Right lobe of liver (tissue), 6 donors: ENCODE measurements around the gene ZMIZ2. TPM values are rescaled to one million over a fixed set of nuclear protein-coding genes. Genes with fewer than 3 reads are reported as not detected.

Experiments used
- ATAC-seq, 4 donors: fragments of 200-7000 bp; cut with Tn5 transposase; one replicate each; pipeline ENCODE4 v1.9.1; 2020; ENCODE audit warnings: mild to moderate bottlenecking in 4 of 4, moderate library complexity in 4 of 4
- DNase-seq, 3 donors: peaks; one replicate each; pipeline ENCODE4 v3.0.0-alpha.2; 2020
- H3K27ac ChIP-seq, 3 donors: fragments of 200-600 bp; one replicate each; pipeline ENCODE4 v1.8.0; 2022
- H3K27me3 ChIP-seq, 2 donors: fragments of 200-600 bp; one replicate each; pipeline ENCODE4 v1.8.0; 2022
- H3K36me3 ChIP-seq, 4 donors: fragments of 200-600 bp; sonication (generic) in 1 of 4; one replicate each; pipeline versions ENCODE4 v1.5.1 to v1.8.0; 2017 to 2022; ENCODE audit warnings: control low read depth in 1 of 4
- H3K4me1 ChIP-seq, 4 donors: fragments of 200-600 bp; sonication (generic) in 1 of 4; one replicate each; pipeline versions ENCODE4 v1.5.1 to v1.8.0; 2017 to 2022; ENCODE audit warnings: control low read depth in 1 of 4
- H3K4me3 ChIP-seq, 3 donors: fragments of 200-600 bp; one replicate each; pipeline ENCODE4 v1.8.0; 2022
- H3K9me3 ChIP-seq, 4 donors: fragments of 200-600 bp; sonication (generic) in 1 of 4; one replicate each; pipeline versions ENCODE4 v1.5.1 to v1.8.0; 2017 to 2022; ENCODE audit warnings: control low read depth in 1 of 4
- CTCF ChIP-seq, 4 donors: fragments of 200-600 bp in 3 of 4; fragments of 450-650 bp in 1 of 4; IDR thresholded peaks; one replicate each; pipeline versions ENCODE4 v1.5.1 to v1.8.0; 2016 to 2022; ENCODE audit warnings: antibody characterized with exemption in 4 of 4, mild to moderate bottlenecking in 2 of 4
- POLR2A ChIP-seq: fragments of 450-650 bp; IDR thresholded peaks from one replicate; pipeline ENCODE4 v1.6.1; 2017; ENCODE audit warnings: antibody characterized with exemption, mild to moderate bottlenecking
- WGBS: methylation state at CpG from one replicate; pipeline ENCODE4 v1.1.6; 2018; ENCODE audit warnings: low coverage, low lambda C conversion rate; ENCODE audit not compliant: insufficient coverage; ENCODE audit errors: missing lambda C conversion rate; 5-methylcytosine and 5-hydroxymethylcytosine counted together
- intact Hi-C, 2 donors: fragments of 100-400 bp; cut with DNase I; formaldehyde crosslinking; loops; one replicate each; pipeline versions ENCODE4 v1.11.2 to v1.14.1; 2022
- total RNA-seq, 6 experiments: library from RNA; depleted of rRNA in 2 of 6; stranded (reverse); fragments of >200 nt in 2 of 6; fragmentation: NEBNext Ultra II Directional in 3 of 6; extraction: Animal tissue kit (Norgen Biotek cat#: 25700) in 3 of 6; gene quantifications; one replicate each; pipeline versions ENCODE4 v1.1.0 to v1.2.4, GENCODE V29; 2016 to 2023
- donor health status: DM: no; HTN: yes; CAD: no.
- donor health status: DM: no; HTN: no; CAD: no.
- donor health status: DM: no; HTN: no; CAD: no.
- donor health status: DM: no; HTN: yes; CAD: no.
- donor health status: DM: no; HTN: yes; CAD: no.

The ZMIZ2 gene
- total RNA-seq, 6 experiments from 2014 or later = 8.6 to 36.3 (median 28.6) TPM

- TF ChIP-seq CTCF (IDR thresholded peaks at IDR 0.05) (no peak), POLR2A (no peak)
- no peak overlapping the region for H3K27ac ChIP-seq
- ATAC-seq (no peak), DNase-seq (no peak)
- peaks cover 0 to 22% (median 3%) of the 10 kb centered on the region in 4 donors for H3K36me3 ChIP-seq
- H3K9me3 ChIP-seq = no peaks in the 10 kb centered on the region
- H3K27me3 ChIP-seq = no peaks in the 10 kb centered on the region
- no peak overlapping the region for H3K4me3 ChIP-seq
- intact Hi-C loops = no loop called here
- H3K4me1 ChIP-seq = peaks cover 0 to 8% (median 4%) of the 10 kb centered on the region in 4 donors
- WGBS = 68% methylated on average over 3 of the region's 17 CpGs
Measured at GRCh38 chr7:44755698-44756627, 7.3 kb downstream of the ZMIZ2 start.

- DNase-seq (no peak), ATAC-seq (no peak)
- H3K9me3 ChIP-seq = no peaks in the 10 kb centered on the region
- H3K4me3 ChIP-seq = no peak overlapping the region
- intact Hi-C loops = no loop called here
- no CpG with 5 or more reads among the region's 12 CpGs for WGBS
- no peak overlapping the region for H3K27ac ChIP-seq
- TF ChIP-seq CTCF (IDR thresholded peaks at IDR 0.05) (no peak), POLR2A (no peak)
- peaks cover 0 to 23% (median 3%) of the 10 kb centered on the region in 4 donors for H3K36me3 ChIP-seq
- no peaks in the 10 kb centered on the region for H3K27me3 ChIP-seq
- H3K4me1 ChIP-seq = no peaks in the 10 kb centered on the region
Measured at GRCh38 chr7:44756904-44757303, 8.3 kb downstream of the ZMIZ2 start.

- no peak for DNase-seq
- intact Hi-C loops = no loop called here
- TF ChIP-seq CTCF (IDR thresholded peaks at IDR 0.05) = no peak
- no peak for TF ChIP-seq POLR2A
- no peak for ATAC-seq
- Histone ChIP-seq H3K9me3 (no peaks in the 10 kb centered on the region), H3K4me3 (no peak overlapping the region), H3K27me3 (no peaks in the 10 kb centered on the region), H3K27ac (no peak overlapping the region), H3K4me1 (no peaks in the 10 kb centered on the region), H3K36me3 (peaks cover 0 to 27% (median 3%) of the 10 kb centered on the region in 4 donors)
- WGBS = 58% methylated on average over 2 of the region's 10 CpGs
Measured at GRCh38 chr7:44757311-44757710, 8.7 kb downstream of the ZMIZ2 start.

GRCh38 chr7:44757739-44758138, 9.1 kb downstream of the ZMIZ2 start:
- Histone ChIP-seq H3K4me1 (no peaks in the 10 kb centered on the region), H3K27me3 (no peaks in the 10 kb centered on the region), H3K9me3 (no peaks in the 10 kb centered on the region), H3K27ac (no peak overlapping the region), H3K4me3 (no peak overlapping the region), H3K36me3 (peaks cover 0 to 27% (median 3%) of the 10 kb centered on the region in 4 donors)
- intact Hi-C loops = no loop called here
- ATAC-seq (no peak), DNase-seq (no peak)
- WGBS = 71% methylated on average over 1 of the region's 7 CpGs
- TF ChIP-seq CTCF (IDR thresholded peaks at IDR 0.05) = no peak
- no peak for TF ChIP-seq POLR2A
